HG02571 (cell line): ENCODE measurements around the gene FZR1.

Source experiments
- ATAC-seq: cut with Tn5 transposase; IDR thresholded peaks from one replicate; pipeline ENCODE4 v1.9.1; 2021; ENCODE audit warnings: mild to moderate bottlenecking, moderate library complexity; ENCODE audit not compliant: unreplicated experiment

Gene FZR1

DNA sequence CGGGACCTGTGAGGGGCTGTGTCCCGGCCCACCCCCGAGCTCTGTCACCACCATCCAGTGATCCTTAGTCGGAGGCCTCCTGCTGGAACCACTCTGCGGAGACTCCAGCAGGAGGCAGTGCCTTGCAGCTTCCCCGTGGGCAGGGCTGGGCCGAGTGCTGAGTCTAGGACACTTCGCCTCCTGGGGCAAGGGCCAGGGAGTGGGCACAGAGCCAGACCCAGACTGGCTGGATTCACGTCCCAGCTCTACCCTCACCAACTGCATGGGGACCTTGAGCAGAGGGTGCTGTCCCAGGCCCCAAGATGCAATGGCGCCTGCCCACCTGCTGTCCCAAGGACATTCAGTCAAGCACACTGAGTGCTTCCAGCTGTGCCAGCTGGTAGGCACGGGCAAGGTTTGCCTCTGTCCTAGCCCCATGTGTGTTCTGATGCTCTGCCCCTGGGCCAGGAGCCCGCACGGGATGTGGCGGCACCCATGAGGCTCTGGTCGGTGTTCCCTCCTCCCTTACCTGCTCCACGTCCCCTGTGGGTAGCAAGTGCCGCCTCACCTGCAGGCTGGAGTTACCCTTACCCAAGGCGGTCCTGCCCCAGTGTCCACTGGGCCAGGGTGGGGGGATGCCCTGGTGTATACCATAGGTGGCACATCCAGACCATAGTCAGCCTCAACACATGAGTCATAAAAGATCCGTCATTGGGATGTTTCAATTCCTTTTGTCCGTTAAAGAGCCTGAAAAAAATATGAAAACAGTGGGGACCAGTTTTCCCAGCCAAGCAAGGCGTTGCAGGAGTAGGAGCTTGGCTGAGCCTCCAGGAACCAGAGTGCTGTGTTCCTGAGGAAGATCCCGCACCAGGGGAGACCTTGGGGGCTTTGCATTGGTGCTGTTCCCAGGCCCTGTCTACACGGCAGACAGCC lies 7.4 kb downstream of the FZR1 start:
- ATAC-seq, result no peak

- no peak for ATAC-seq
These were observed 8.8 kb downstream of the FZR1 start for GRCh38 chr19:3514930-3515329.

DNA sequence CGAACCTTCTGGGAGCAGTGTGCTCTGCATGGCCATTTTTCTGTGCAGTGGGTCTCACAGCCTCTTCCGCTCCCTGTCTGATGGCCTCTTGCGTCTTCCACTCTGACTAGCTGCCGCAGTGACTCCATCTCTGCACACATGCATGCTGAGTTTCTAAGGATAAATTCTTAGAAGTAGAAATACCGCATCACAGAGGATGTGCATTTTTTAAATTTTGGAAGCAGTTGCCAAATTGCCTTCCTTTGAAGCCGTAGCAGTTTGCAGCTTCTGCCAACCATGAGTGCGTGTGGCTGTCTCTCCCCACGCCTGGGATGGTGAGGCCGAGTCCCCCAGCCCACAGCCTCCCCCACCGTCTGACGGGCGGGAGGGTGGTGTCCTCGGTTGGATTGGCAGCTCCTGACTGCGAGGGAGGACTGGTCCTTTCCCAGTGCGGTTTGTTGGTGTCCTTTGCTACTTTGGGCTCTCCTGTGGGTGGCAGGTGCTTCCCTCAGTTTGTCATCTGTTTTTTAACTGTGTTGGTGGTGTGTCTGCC lies 9.8 kb downstream of the FZR1 start:
- no peak for ATAC-seq

DNA sequence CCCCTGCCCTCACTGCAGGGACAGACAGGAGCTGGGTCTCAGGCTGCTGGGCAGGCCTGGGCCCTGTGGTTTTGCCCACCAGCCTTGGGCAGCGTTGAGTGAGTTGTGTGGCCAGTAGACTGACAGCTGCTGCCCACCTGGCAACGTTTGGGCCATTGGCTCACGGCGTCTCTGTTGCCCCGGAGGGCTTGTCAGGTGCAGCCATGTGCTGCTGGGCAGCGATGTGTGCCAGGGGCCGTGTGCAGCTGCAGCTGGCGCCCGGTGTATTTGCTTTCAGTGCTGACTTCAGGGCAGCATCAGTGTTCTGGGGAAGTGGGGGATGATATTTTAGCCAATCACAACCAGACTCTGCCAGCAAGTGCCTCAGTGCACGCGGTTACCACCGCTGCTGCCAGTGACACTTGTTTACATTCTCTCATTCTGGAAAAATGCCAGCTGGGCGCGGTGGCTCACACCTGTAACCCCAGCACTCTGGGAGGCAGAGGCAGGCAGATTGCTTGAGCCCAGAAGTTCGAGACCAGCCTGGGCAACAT lies 10.6 kb downstream of the FZR1 start:
- ATAC-seq, result no peak

- no peak for ATAC-seq
These were observed 11.5 kb downstream of the FZR1 start for GRCh38 chr19:3517638-3518037.

- ATAC-seq, result no peak
These were observed 12.1 kb downstream of the FZR1 start for GRCh38 chr19:3518255-3518654.

- ATAC-seq, result no peak
These were observed 12.5 kb downstream of the FZR1 start for GRCh38 chr19:3518659-3519058.

- ATAC-seq, result no peak
These were observed 13.0 kb downstream of the FZR1 start for GRCh38 chr19:3519126-3519525.

DNA sequence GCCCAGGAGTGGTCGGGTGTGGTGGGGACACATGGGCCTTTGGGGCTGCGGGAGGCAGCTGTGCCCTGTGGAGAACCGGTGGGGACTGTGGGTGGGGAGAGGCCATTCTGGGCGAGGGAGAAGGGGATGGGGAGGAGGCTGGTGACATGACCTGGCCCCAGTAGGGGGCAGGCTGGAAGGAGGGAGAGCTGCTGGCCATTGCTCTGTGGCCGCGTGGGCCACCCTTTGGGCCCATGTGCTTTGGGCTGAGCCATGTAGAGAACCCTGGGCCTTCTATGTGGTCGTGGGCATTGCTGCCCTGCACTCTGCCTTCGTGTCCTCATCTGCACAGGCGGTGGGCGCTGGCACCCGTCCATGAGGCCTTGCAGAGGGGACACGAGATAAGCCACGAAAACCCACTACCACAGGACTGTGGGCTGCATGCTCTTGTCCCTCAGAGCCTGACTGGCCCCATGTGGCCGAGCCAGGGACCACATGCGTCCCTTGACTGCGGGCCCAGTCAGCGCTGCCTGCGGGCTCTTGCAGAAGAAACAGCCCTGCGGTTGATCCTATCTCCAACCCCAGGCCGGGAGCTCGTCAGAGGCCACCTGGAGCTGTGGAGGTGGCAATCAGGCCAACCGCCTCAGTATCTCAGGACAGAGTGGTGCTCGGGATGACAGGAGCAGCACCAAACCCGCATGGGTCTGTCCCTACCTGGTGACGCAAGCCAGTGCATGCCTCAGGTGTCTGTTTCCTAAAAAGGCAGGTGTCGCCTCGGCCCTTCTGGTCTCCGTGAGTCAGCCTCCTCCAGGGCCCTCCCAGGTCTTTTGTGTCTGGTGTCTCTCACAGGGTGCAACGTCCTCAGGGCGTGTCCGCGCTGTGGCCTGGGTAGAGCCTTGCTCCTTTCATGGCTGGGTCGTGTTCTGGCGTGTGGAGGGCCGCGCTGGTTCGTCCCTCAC lies 14.3 kb downstream of the FZR1 start:
- ATAC-seq, result no peak

- no peak for ATAC-seq
These were observed 15.0 kb downstream of the FZR1 start for GRCh38 chr19:3521104-3521445.

DNA sequence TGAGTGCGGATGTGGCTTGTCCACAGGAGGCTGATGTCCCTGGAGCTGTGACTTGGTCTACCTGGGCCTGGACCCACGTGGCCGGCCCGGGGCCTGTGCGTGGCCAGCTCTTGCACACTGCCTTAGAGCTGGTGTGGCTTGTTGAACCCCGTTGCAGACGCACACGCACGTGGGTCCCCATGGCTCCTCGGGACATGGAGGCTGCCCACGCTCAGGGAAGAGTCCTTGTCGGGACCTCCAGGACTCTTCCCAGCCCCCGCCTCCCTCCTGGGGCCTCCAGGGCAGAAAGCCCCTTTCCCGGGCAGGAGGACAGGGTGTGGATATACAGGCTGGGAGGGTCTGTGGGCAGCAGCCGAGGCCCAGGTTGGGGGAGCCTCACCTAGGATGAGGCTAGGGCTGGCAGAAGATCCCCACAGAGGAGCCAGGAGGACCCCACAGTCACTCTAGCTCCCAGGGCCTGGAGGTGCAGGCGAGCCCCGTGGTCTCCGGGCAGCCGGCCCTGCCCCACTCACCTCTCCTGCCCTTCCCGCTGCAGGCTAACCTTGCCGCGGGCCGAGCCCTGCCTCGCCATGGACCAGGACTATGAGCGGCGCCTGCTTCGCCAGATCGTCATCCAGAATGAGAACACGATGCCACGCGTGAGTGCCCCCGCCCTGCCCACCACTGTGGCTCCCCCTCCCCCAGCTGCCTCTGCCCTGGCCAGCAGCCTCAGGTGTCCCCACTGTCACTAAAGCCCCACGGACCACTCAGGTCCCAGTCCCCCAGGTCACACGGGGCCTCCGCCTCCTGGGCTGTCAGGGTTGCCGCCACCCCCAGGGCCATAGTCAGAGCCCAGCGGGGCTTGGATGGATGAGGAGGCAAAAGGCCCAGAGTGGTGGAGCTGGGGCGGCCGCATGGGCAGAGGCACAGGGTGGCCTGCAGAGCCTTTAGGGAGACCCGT lies 16.6 kb downstream of the FZR1 start:
- ATAC-seq, result no peak

GRCh38 chr19:3523361-3524077 lies 17.4 kb downstream of the FZR1 start:
- ATAC-seq, result no peak

GRCh38 chr19:3524078-3524842 lies 18.1 kb downstream of the FZR1 start:
- no peak for ATAC-seq

GRCh38 chr19:3524904-3525451 lies 18.9 kb downstream of the FZR1 start:
- ATAC-seq, result no peak

DNA sequence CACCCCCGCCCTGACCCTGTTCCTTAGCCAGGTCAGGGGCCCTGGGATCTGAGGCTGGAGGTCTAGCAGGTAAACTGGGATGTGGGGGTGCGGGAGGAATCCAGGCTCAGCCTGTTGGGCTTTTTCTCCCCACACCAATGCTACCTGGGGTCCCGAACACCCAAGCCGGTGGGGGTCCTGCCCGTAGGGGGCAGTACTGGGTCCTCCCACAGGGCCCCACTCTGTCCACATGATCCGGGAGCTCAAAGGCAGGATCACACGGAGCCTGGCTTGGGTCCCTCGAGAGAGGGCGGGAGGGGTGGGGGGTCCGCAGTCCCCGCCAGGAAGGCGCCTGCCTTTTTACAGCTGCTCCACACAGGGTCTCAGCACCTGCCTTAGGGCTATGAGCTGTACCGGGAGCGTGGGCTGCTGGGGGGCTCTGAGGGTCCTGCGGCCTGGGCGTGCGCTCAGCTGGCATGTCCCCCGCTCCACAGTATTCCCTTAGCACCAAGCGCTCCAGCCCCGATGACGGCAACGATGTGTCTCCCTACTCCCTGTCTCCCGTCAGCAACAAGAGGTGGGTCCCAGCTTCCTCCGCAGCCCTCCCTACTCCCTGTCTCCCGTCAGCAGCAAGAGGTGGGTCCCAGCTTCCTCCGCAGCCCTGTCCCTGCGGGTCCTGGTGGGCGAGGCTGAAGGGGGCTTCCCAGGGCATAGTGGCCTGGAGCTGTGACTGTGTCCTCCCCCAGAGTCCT lies 20.6 kb downstream of the FZR1 start:
- no peak for ATAC-seq

- no peak for ATAC-seq
These were observed 21.3 kb downstream of the FZR1 start for GRCh38 chr19:3527238-3527910.

DNA sequence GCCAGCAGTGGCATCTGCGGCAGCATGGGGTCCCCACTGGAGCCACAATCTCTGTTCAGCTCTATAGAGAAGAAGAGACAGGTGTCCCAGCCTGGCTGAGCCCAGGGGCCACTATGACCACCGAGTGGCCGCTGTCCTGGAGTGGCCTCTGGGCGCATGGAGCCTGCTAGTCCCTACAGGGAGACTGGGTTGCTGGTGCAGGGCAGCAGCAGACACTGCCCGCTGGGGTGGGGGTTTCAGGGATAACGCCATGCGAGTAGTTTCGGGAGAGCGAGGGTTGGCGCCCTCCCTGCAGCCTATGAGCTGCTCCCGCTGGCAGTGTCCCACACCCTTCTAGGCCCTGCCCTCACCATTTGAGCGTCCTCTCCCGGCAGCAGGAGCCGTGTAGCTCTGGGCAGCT lies 22.0 kb downstream of the FZR1 start:
- no peak for ATAC-seq
